ENCODE data around the gene SIM2.

- TF ChIP-seq EZH2 (IDR thresholded peaks at IDR 0.05; ENCODE audit: borderline replicate concordance, low read depth, low read length, severe bottlenecking) (no peak), CTCF (IDR thresholded peaks at IDR 0.05; ENCODE audit: borderline replicate concordance, extremely low read depth, low read length, poor library complexity, severe bottlenecking) (no peak)
These were observed 93.6 kb downstream of the SIM2 start for GRCh38 chr21:36792505-36792967.

Data from DND-41 (cell line).